Stomach (tissue), 9 donors: Measurements from ENCODE around the gene CHSY3. TPM values are rescaled to one million over a fixed set of nuclear protein-coding genes. Genes with fewer than 3 reads are reported as not detected.

Experiments used
- DNase-seq, 2 donors: peaks; one replicate each; pipeline versions ENCODE4 v3.0.0 to v3.0.0-alpha.2; 2013 to 2019
- H3K27ac ChIP-seq, 5 donors: fragments of 200-600 bp in 4 of 5; sonication (generic) in 4 of 5; one replicate each; pipeline ENCODE4 v1.5.1; 2013 to 2019; ENCODE audit warnings: mild to moderate bottlenecking in 1 of 5, moderate library complexity in 1 of 5
- H3K27me3 ChIP-seq, 3 donors: fragments of 200-600 bp; sonication (generic); one replicate each; pipeline ENCODE4 v1.5.1; 2017 to 2019; ENCODE audit warnings: mixed run types in 1 of 3
- H3K36me3 ChIP-seq, 4 donors: fragments of 200-600 bp; sonication (generic); 1 replicate in 3 of 4; 2 replicates in 1 of 4; pipeline ENCODE4 v1.5.1; 2016 to 2019
- H3K4me1 ChIP-seq, 4 donors: fragments of 200-600 bp; sonication (generic); one replicate each; pipeline ENCODE4 v1.5.1; 2016 to 2019
- H3K4me3 ChIP-seq, 4 donors: fragments of 200-600 bp; sonication (generic) in 3 of 4; one replicate each; pipeline ENCODE4 v1.5.1; 2016 to 2019; ENCODE audit warnings: mild to moderate bottlenecking in 1 of 4
- H3K9me3 ChIP-seq, 4 donors: fragments of 200-600 bp; sonication (generic); one replicate each; pipeline ENCODE4 v1.5.1; 2016 to 2019
- CTCF ChIP-seq, 7 experiments: fragments of 450-650 bp in 4 of 7; fragments of 200-600 bp in 3 of 7; sonication (generic) in 3 of 7; IDR thresholded peaks; one replicate each; pipeline ENCODE4 v1.5.1; 2016 to 2019; ENCODE audit warnings: antibody characterized with exemption in 7 of 7, control low read depth in 2 of 7, mild to moderate bottlenecking in 1 of 7
- EP300 ChIP-seq: sonication (generic); formaldehyde crosslinking; IDR thresholded peaks from one replicate; pipeline ENCODE4 v1.6.1; 2017; ENCODE audit warnings: antibody characterized with exemption
- POLR2A ChIP-seq, 4 donors: fragments of 450-650 bp; IDR thresholded peaks; one replicate each; pipeline ENCODE4 v1.6.1; 2016; ENCODE audit warnings: antibody characterized with exemption in 4 of 4, control low read depth in 2 of 4, mild to moderate bottlenecking in 1 of 4, moderate library complexity in 1 of 4
- POLR2AphosphoS5 ChIP-seq, 3 donors: sonication (generic); formaldehyde crosslinking; IDR thresholded peaks; one replicate each; pipeline ENCODE4 v1.6.1; 2016; ENCODE audit warnings: antibody characterized with exemption in 3 of 3
- WGBS, 5 donors: extraction: QIAGEN DNeasy Blood & Tissue Kit in 3 of 5; methylation state at CpG; one replicate each; pipeline versions ENCODE4 v1.1.5 to v1.1.7; 2013 to 2018; 5-methylcytosine and 5-hydroxymethylcytosine counted together
- intact Hi-C: fragments of 100-400 bp; cut with DNase I; formaldehyde crosslinking; loops from one replicate; pipeline ENCODE4 v1.15.1; 2023; ENCODE audit warnings: low total_unique reads
- polyA plus RNA-seq, 3 donors: library from polyadenylated mRNA; stranded (reverse); fragments of 200-250 nt; gene quantifications; one replicate each; pipeline ENCODE4 v1.2.3, GENCODE V29; 2013
- total RNA-seq, 5 donors: library from RNA; depleted of rRNA; stranded (reverse); fragments of >200 nt; gene quantifications; one replicate each; pipeline versions ENCODE4 v1.1.0 to v1.2.3, GENCODE V29; 2014 to 2016
- donor health status: healthy with polysubstance abuse.
- donor health status: Bipolar disorder and iron deficiency.
- donor health status: healthy.

The CHSY3 gene
- total and polyA plus RNA-seq, 8 donors: under 0.01 to 6.1 (median 0.31) TPM; not detected in 1

GRCh38 chr5:129912601-129913255, 8.5 kb downstream of the CHSY3 start:
- intact Hi-C loops: no loop called here
- no peak for TF ChIP-seq CTCF (IDR thresholded peaks at IDR 0.05)
- no peak for TF ChIP-seq EP300
- no peak for TF ChIP-seq POLR2AphosphoS5 (IDR thresholded peaks at IDR 0.05)
- TF ChIP-seq POLR2A (IDR thresholded peaks at IDR 0.05): no peak
- H3K4me1 ChIP-seq: no peaks in the 10 kb centered on the region
- no peak overlapping the region for H3K27ac ChIP-seq
- no peak overlapping the region for H3K4me3 ChIP-seq
- H3K27me3 ChIP-seq: peaks cover 0 to 9% (median 0%) of the 10 kb centered on the region in 3 donors
- 62 to 81% (median 70%) methylated on average over 1 of the region's 1 CpG for WGBS, 5 donors
- H3K36me3 ChIP-seq: no peaks in the 10 kb centered on the region
- no peak for DNase-seq
- H3K9me3 ChIP-seq: no peaks in the 10 kb centered on the region

- H3K4me3 ChIP-seq: no peak overlapping the region
- WGBS, 5 donors: 67 to 77% (median 70%) methylated on average over 2 of the region's 2 CpGs
- no peaks in the 10 kb centered on the region for H3K9me3 ChIP-seq
- no peaks in the 10 kb centered on the region for H3K4me1 ChIP-seq
- H3K36me3 ChIP-seq: no peaks in the 10 kb centered on the region
- no peaks in the 10 kb centered on the region for H3K27me3 ChIP-seq
- no peak overlapping the region for H3K27ac ChIP-seq
- intact Hi-C loops: no loop called here
- TF ChIP-seq EP300 (no peak), POLR2AphosphoS5 (IDR thresholded peaks at IDR 0.05) (no peak), POLR2A (IDR thresholded peaks at IDR 0.05) (no peak), CTCF (IDR thresholded peaks at IDR 0.05) (no peak)
- no peak for DNase-seq
These were observed 11.2 kb downstream of the CHSY3 start for GRCh38 chr5:129915415-129915814.

- Histone ChIP-seq H3K27ac (no peak overlapping the region), H3K9me3 (no peaks in the 10 kb centered on the region), H3K4me1 (no peaks in the 10 kb centered on the region), H3K36me3 (no peaks in the 10 kb centered on the region), H3K27me3 (no peaks in the 10 kb centered on the region), H3K4me3 (no peak overlapping the region)
- intact Hi-C loops: no loop called here
- DNase-seq: no peak
- WGBS, 5 donors: 19 to 36% (median 28%) methylated on average over 1 of the region's 1 CpG
- TF ChIP-seq POLR2A (IDR thresholded peaks at IDR 0.05): no peak
- no peak for TF ChIP-seq CTCF (IDR thresholded peaks at IDR 0.05)
- TF ChIP-seq POLR2AphosphoS5 (IDR thresholded peaks at IDR 0.05): no peak
- no peak for TF ChIP-seq EP300
These were observed 13.0 kb downstream of the CHSY3 start for GRCh38 chr5:129917224-129917623.

GRCh38 chr5:129921204-129921603, 16.9 kb downstream of the CHSY3 start:
- no peak for DNase-seq
- no peaks in the 10 kb centered on the region for H3K36me3 ChIP-seq
- 64 to 81% (median 74%) methylated on average over 4 of the region's 4 CpGs for WGBS, 5 donors
- H3K27ac ChIP-seq: no peak overlapping the region
- no peak overlapping the region for H3K4me3 ChIP-seq
- H3K27me3 ChIP-seq: no peaks in the 10 kb centered on the region
- TF ChIP-seq POLR2AphosphoS5 (IDR thresholded peaks at IDR 0.05): no peak
- no peak for TF ChIP-seq CTCF (IDR thresholded peaks at IDR 0.05)
- no peak for TF ChIP-seq POLR2A (IDR thresholded peaks at IDR 0.05)
- no peak for TF ChIP-seq EP300
- intact Hi-C loops: no loop called here
- H3K4me1 ChIP-seq: no peaks in the 10 kb centered on the region
- no peaks in the 10 kb centered on the region for H3K9me3 ChIP-seq
